Calu3 (cell line): Measurements from ENCODE around the gene CDKAL1. TPM values are rescaled to one million over a fixed set of nuclear protein-coding genes. Genes with fewer than 3 reads are reported as not detected.
A peak's percentile ranks its signal among the peaks of the same experiment; 100 is the strongest.

Experiments
- BruUV-seq: library from RNA; stranded (reverse); fragments of 400-500 nt; replicated peaks from 2 replicates; lab custom pipeline; 2021; lab: Mats Ljungman, UMichigan
- CTCF ChIA-PET: fragments of 300-600 bp; sonication (Branson Sonifier 250); formaldehyde crosslinking; loops from one replicate; lab custom pipeline; 2022; ENCODE audit warnings: antibody characterized with exemption; lab: Charles Lee
- DNase-seq: peaks from one replicate; pipeline ENCODE4 v3.0.0; 2022
- H3K27ac Mint-ChIP-seq: one replicate; pipeline ENCODE4 v1.8.0; 2022; ENCODE audit warnings: mixed read lengths; ENCODE audit not compliant: unreplicated experiment
- H3K27me3 Mint-ChIP-seq: one replicate; pipeline ENCODE4 v1.8.0; 2022; ENCODE audit warnings: mixed read lengths; ENCODE audit not compliant: unreplicated experiment
- H3K36me3 Mint-ChIP-seq: one replicate; pipeline ENCODE4 v1.8.0; 2022; ENCODE audit warnings: mild to moderate bottlenecking, moderate library complexity, mixed read lengths; ENCODE audit not compliant: insufficient read depth, unreplicated experiment
- H3K4me1 Mint-ChIP-seq: one replicate; pipeline ENCODE4 v1.8.0; 2022; ENCODE audit warnings: mild to moderate bottlenecking, low read depth, mixed read lengths; ENCODE audit not compliant: unreplicated experiment
- H3K4me3 Mint-ChIP-seq: one replicate; pipeline ENCODE4 v1.8.0; 2022; ENCODE audit warnings: mild to moderate bottlenecking, low read depth, moderate library complexity, mixed read lengths; ENCODE audit not compliant: unreplicated experiment
- H3K9me3 Mint-ChIP-seq: one replicate; pipeline ENCODE4 v1.8.0; 2022; ENCODE audit warnings: low read depth, mixed read lengths; ENCODE audit not compliant: unreplicated experiment
- intact Hi-C: fragments of 100-400 bp; cut with micrococcal nuclease; formaldehyde crosslinking; loops from one replicate; pipeline ENCODE4 v1.10.0; 2022; ENCODE audit not compliant: unreplicated experiment
- total RNA-seq: library from RNA; stranded (reverse); gene quantifications from 2 replicates; pipeline ENCODE4 v1.2.3, GENCODE V29; 2022
- TF ChIP-seq, protein P1 (sequence below): fragments of 200-600 bp; IDR thresholded peaks from one replicate; pipeline ENCODE4 v1.8.0; 2022; ENCODE audit warnings: antibody characterized with exemption; ENCODE audit not compliant: unreplicated experiment

CDKAL1 gene
- total RNA-seq, 1 experiment from 2014 or later: 39.6 TPM

DNA sequence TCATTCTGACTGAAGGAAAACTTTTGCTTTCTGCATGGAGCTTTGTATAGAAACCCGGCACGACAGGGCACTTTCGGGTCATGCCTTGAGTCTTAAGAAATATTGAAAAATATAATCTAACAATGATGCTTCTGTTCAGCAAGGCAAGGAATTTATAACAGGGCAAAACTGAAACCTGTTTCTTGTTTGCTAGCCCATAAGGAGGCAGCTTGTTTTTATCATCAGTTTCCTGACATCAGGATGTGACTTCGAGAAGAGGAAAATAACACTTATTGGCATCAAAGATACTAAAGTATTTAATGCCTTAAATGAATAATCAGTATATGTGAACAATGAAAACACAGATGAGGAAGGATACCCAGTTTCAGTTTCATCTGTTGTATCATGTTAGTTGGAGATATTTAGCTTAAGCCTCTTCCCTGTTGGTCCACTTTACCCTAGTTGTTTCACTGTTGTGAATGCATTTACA lies 146.5 kb downstream of the CDKAL1 start:
- peak overlapping the region; percentile 80 for H3K27ac Mint-ChIP-seq
- CTCF ChIA-PET: interaction anchor here (0.8 to 1.3 kb wide), 8 partner anchors 8 to 908 kb away, joined by 3 to 6 read pairs (median 3); no protein-coding TSS in a partner anchor
- peaks cover 61% of the 10 kb centered on the region for H3K4me1 Mint-ChIP-seq
- no peaks in the 10 kb centered on the region for H3K9me3 Mint-ChIP-seq
- intact Hi-C loops: loop anchor here (1.0 kb wide), 1 partner anchor 9 kb away; no protein-coding TSS in a partner anchor
- TF ChIP-seq, protein P1, sequence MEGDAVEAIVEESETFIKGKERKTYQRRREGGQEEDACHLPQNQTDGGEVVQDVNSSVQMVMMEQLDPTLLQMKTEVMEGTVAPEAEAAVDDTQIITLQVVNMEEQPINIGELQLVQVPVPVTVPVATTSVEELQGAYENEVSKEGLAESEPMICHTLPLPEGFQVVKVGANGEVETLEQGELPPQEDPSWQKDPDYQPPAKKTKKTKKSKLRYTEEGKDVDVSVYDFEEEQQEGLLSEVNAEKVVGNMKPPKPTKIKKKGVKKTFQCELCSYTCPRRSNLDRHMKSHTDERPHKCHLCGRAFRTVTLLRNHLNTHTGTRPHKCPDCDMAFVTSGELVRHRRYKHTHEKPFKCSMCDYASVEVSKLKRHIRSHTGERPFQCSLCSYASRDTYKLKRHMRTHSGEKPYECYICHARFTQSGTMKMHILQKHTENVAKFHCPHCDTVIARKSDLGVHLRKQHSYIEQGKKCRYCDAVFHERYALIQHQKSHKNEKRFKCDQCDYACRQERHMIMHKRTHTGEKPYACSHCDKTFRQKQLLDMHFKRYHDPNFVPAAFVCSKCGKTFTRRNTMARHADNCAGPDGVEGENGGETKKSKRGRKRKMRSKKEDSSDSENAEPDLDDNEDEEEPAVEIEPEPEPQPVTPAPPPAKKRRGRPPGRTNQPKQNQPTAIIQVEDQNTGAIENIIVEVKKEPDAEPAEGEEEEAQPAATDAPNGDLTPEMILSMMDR: no peak
- no peaks in the 10 kb centered on the region for H3K27me3 Mint-ChIP-seq
- BruUV-seq: no TSS peak
- peak; percentile 57 for DNase-seq
- no peaks in the 10 kb centered on the region for H3K36me3 Mint-ChIP-seq
- H3K4me3 Mint-ChIP-seq: peak overlapping the region; percentile 15

GRCh38 chr6:20681243-20681684 lies 147.0 kb downstream of the CDKAL1 start:
- Mint-ChIP-seq H3K4me1 (peaks cover 65% of the 10 kb centered on the region), H3K36me3 (no peaks in the 10 kb centered on the region), H3K4me3 (peak overlapping the region; percentile 15), H3K27ac (peak overlapping the region; percentile 80), H3K9me3 (no peaks in the 10 kb centered on the region), H3K27me3 (no peaks in the 10 kb centered on the region)
- BruUV-seq: no TSS peak
- TF ChIP-seq, protein P1: no peak
- DNase-seq: no peak
- intact Hi-C loops: no loop called here
- CTCF ChIA-PET: interaction anchor here (0.9 to 2.0 kb wide), 5 partner anchors 11 to 118 kb away, joined by 3 to 8 read pairs (median 3); no protein-coding TSS in a partner anchor

DNA sequence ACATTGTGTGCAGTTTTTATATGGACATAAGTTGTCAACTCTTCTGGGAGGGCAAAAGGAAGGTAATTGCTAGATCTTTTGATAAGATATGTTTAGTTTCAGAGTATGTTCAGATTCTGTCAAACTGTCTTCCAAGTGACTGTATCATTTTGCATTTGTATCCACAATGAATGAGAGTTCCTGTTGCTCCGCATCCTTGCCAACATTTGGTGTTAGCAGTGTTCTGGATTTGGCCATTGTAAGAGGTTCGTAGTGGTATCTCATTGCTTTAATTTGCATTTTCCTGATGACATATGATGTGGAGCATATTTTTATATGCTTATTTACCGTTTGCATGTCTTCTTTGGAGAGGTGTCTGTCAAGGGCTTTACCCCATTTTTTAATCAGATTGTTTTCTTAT lies 150.2 kb downstream of the CDKAL1 start:
- intact Hi-C loops: no loop called here
- no peaks in the 10 kb centered on the region for H3K27me3 Mint-ChIP-seq
- TF ChIP-seq, protein P1: no peak
- H3K4me1 Mint-ChIP-seq: peaks cover 69% of the 10 kb centered on the region
- no peak for DNase-seq
- no peak overlapping the region for H3K4me3 Mint-ChIP-seq
- CTCF ChIA-PET: no interaction called here
- H3K36me3 Mint-ChIP-seq: no peaks in the 10 kb centered on the region
- BruUV-seq: no TSS peak
- no peaks in the 10 kb centered on the region for H3K9me3 Mint-ChIP-seq
- H3K27ac Mint-ChIP-seq: no peak overlapping the region

DNA sequence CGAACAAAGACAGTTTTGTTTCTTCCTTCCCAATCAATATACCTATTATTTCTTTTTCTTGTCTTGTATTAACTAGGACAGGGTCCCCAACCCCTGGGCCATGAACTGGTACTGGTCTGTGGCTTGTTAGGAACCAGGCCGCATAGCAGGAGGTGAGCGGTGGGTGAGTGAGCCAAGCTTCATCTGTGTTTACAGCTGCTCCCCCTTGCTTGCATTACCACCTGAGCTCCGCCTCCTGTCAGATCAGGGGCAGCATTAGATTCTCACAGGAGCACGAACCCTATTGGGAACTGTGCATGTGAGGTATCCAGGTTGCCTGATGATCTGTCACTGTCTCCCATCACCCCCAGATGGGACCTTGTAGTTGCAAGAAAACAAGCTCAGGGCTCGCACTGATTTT lies 151.9 kb downstream of the CDKAL1 start:
- intact Hi-C loops: loop anchor here (5.0 kb wide), 1 partner anchor 94 kb away; no protein-coding TSS in a partner anchor
- Mint-ChIP-seq H3K4me3 (no peak overlapping the region), H3K27me3 (no peaks in the 10 kb centered on the region), H3K9me3 (no peaks in the 10 kb centered on the region), H3K27ac (no peak overlapping the region), H3K36me3 (no peaks in the 10 kb centered on the region), H3K4me1 (peaks cover 56% of the 10 kb centered on the region)
- DNase-seq: no peak
- CTCF ChIA-PET: interaction anchor here (0.6 to 0.7 kb wide), 2 partner anchors 19 to 93 kb away, joined by 4 to 6 read pairs; no protein-coding TSS in a partner anchor
- TF ChIP-seq, protein P1: no peak
- BruUV-seq: no TSS peak
